Ishikawa (cell line): ENCODE measurements around the gene CPED1.

Source experiments
- CEBPB ChIP-seq: IDR thresholded peaks from 2 replicates; pipeline ENCODE4 v1.6.1; 2012
- CREB1 ChIP-seq: IDR thresholded peaks from 2 replicates; pipeline ENCODE4 v1.6.1; 2012; ENCODE audit warnings: low read depth
- EGR1 ChIP-seq: IDR thresholded peaks from 2 replicates; pipeline ENCODE4 v1.6.1; 2012
- EP300 ChIP-seq: IDR thresholded peaks from 2 replicates; pipeline ENCODE4 v1.6.1; 2012; ENCODE audit warnings: borderline replicate concordance
- FOXM1 ChIP-seq: IDR thresholded peaks from 2 replicates; pipeline ENCODE4 v1.6.1; 2012; ENCODE audit warnings: low read depth, borderline replicate concordance
- MAX ChIP-seq: IDR thresholded peaks from 2 replicates; pipeline ENCODE4 v1.6.1; 2012
- NFIC ChIP-seq: IDR thresholded peaks from 2 replicates; pipeline ENCODE4 v1.6.1; 2012
- RAD21 ChIP-seq: IDR thresholded peaks from 2 replicates; pipeline ENCODE4 v1.6.1; 2012; ENCODE audit warnings: low read depth
- TAF1 ChIP-seq: IDR thresholded peaks from 2 replicates; pipeline ENCODE4 v1.6.1; 2012; ENCODE audit warnings: low read depth, mild to moderate bottlenecking
- TCF12 ChIP-seq: IDR thresholded peaks from 2 replicates; pipeline ENCODE4 v1.6.1; 2012; ENCODE audit warnings: low read depth
- TEAD4 ChIP-seq: IDR thresholded peaks from 2 replicates; pipeline ENCODE4 v1.6.1; 2012
- USF1 ChIP-seq: IDR thresholded peaks from 2 replicates; pipeline ENCODE4 v1.6.1; 2012
- YY1 ChIP-seq: IDR thresholded peaks from 2 replicates; pipeline ENCODE4 v1.6.1; 2012; ENCODE audit warnings: low read depth
- ZBTB7A ChIP-seq: IDR thresholded peaks from 2 replicates; pipeline ENCODE4 v1.6.1; 2012; ENCODE audit warnings: low read depth
- TF ChIP-seq, protein P1 (sequence below): IDR thresholded peaks from 2 replicates; pipeline ENCODE4 v1.6.1; 2012; ENCODE audit warnings: low read depth, mild to moderate bottlenecking

The CPED1 gene

DNA sequence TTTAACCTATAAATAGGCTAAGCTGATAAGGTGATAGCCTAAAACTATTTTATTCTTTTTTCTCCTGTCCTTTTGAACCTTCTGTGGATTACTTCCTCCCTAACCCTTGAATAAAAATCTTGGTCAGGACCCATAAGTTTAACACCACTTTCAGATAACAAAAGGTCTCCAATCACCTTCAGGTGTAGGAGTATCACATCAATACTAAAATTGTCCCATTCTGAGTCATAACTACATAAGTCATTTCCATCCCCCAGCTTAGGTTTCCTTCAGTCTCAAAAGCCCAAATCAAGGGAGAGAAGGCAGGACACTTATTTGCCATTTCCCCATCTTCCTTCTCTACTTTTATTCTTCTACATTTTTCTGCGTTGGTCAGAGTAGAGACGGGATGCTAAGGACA lies 283.4 kb downstream of the CPED1 start:
- no peak for TF ChIP-seq CREB1
- TF ChIP-seq NFIC: no peak
- TF ChIP-seq EGR1: no peak
- TF ChIP-seq MAX: no peak
- TF ChIP-seq EP300: no peak
- TF ChIP-seq TEAD4: no peak
- no peak for TF ChIP-seq RAD21
- no peak for TF ChIP-seq YY1
- no peak for TF ChIP-seq TCF12
- no peak for TF ChIP-seq USF1
- TF ChIP-seq, protein P1, sequence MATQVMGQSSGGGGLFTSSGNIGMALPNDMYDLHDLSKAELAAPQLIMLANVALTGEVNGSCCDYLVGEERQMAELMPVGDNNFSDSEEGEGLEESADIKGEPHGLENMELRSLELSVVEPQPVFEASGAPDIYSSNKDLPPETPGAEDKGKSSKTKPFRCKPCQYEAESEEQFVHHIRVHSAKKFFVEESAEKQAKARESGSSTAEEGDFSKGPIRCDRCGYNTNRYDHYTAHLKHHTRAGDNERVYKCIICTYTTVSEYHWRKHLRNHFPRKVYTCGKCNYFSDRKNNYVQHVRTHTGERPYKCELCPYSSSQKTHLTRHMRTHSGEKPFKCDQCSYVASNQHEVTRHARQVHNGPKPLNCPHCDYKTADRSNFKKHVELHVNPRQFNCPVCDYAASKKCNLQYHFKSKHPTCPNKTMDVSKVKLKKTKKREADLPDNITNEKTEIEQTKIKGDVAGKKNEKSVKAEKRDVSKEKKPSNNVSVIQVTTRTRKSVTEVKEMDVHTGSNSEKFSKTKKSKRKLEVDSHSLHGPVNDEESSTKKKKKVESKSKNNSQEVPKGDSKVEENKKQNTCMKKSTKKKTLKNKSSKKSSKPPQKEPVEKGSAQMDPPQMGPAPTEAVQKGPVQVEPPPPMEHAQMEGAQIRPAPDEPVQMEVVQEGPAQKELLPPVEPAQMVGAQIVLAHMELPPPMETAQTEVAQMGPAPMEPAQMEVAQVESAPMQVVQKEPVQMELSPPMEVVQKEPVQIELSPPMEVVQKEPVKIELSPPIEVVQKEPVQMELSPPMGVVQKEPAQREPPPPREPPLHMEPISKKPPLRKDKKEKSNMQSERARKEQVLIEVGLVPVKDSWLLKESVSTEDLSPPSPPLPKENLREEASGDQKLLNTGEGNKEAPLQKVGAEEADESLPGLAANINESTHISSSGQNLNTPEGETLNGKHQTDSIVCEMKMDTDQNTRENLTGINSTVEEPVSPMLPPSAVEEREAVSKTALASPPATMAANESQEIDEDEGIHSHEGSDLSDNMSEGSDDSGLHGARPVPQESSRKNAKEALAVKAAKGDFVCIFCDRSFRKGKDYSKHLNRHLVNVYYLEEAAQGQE: no peak
- TF ChIP-seq TAF1: no peak
- no peak for TF ChIP-seq CEBPB
- no peak for TF ChIP-seq ZBTB7A

GRCh38 chr7:121272676-121273075 lies 284.2 kb downstream of the CPED1 start:
- TF ChIP-seq YY1: no peak
- no peak for TF ChIP-seq MAX
- TF ChIP-seq EGR1: no peak
- no peak for TF ChIP-seq FOXM1
- TF ChIP-seq NFIC: no peak
- TF ChIP-seq RAD21: no peak
- no peak for TF ChIP-seq USF1
- TF ChIP-seq TEAD4: no peak
- no peak for TF ChIP-seq TAF1
- TF ChIP-seq, protein P1: no peak
- no peak for TF ChIP-seq ZBTB7A
- no peak for TF ChIP-seq CREB1
- TF ChIP-seq EP300: no peak
- no peak for TF ChIP-seq CEBPB
- TF ChIP-seq TCF12: no peak

- TF ChIP-seq TAF1 (no peak), MAX (no peak), NFIC (no peak), CEBPB (no peak), EP300 (no peak), EGR1 (no peak)
- TF ChIP-seq, protein P1: no peak
Observed at GRCh38 chr7:121273467-121274167, 285.1 kb downstream of the CPED1 start.

- TF ChIP-seq NFIC: no peak
- TF ChIP-seq RAD21: no peak
- no peak for TF ChIP-seq YY1
Observed at GRCh38 chr7:121274467-121274866, 286.0 kb downstream of the CPED1 start.

GRCh38 chr7:121275204-121275603 lies 286.7 kb downstream of the CPED1 start:
- TF ChIP-seq CREB1: no peak
- TF ChIP-seq EGR1: no peak
- no peak for TF ChIP-seq FOXM1
- TF ChIP-seq ZBTB7A: no peak
- TF ChIP-seq EP300: no peak
- TF ChIP-seq NFIC: no peak
- no peak for TF ChIP-seq RAD21
- TF ChIP-seq USF1: no peak
- no peak for TF ChIP-seq YY1
- TF ChIP-seq CEBPB: no peak
- no peak for TF ChIP-seq TAF1
